IPS-NIHi11 (cell line): ENCODE data around the gene RHEBL1.
A peak's percentile ranks its signal among the peaks of the same experiment; 100 is the strongest.

Experiments used
- DNase-seq: peaks from one replicate; pipeline ENCODE4 v3.0.0; 2012; ENCODE audit warnings: mixed read lengths, low spot score

RHEBL1 gene

GRCh38 chr12:49019443-49020324, 50.1 kb downstream of the RHEBL1 start:
- DNase-seq = peak; percentile 82

GRCh38 chr12:49019120-49019430, 50.7 kb downstream of the RHEBL1 start:
- no peak for DNase-seq

GRCh38 chr12:49018261-49019119, 51.3 kb downstream of the RHEBL1 start, which contains the start of gene PRKAG1:
Gene PRKAG1, minus strand, starts transcription at chr12:49018776. Its CDS starts 36 bp downstream, at chr12:49018740.
- DNase-seq = peak; percentile 100

GRCh38 chr12:49017891-49018260, 51.9 kb downstream of the RHEBL1 start:
- DNase-seq = no peak

GRCh38 chr12:49015196-49015595, 54.6 kb downstream of the RHEBL1 start:
- DNase-seq = no peak
